HG02642 (cell line): ENCODE measurements around the gene CACNG3.
"Not testable (repeated sequence)": the region's sequence is repeated elsewhere in the genome, so short reads cannot be mapped to it uniquely, and the experiment has no call there.

Experiments
- ATAC-seq: cut with Tn5 transposase; IDR thresholded peaks from one replicate; pipeline ENCODE4 v1.9.1; 2021; ENCODE audit warnings: mild to moderate bottlenecking; ENCODE audit not compliant: unreplicated experiment, poor library complexity

Gene CACNG3

GRCh38 chr16:24255456-24256371, at the start of gene CACNG3:
Gene CACNG3 (plus strand): TSS chr16:24256335. CDS start chr16:24256755, 420 bp downstream.
- no peak for ATAC-seq

DNA sequence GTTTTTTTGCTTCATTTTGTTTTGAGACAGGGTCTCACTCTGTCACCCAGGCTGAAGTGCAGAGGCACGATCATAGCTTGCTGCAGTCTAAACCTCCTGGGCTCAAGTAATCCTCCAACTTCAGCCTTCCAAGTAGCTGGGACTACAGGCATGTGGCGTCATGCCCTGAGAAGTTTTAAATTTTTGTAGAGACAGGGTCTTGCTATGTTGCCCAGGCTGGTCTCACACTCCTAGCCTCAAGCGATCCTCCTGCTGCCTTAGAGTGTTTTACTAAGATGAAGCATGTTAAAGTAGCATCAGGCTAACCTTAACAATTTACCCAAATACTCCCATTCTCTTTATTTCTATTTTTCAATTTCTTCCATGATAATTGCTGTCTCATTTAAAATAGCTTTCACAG, 49.2 kb upstream of the CACNG3 start:
- ATAC-seq = no peak

GRCh38 chr16:24208710-24209109, 47.4 kb upstream of the CACNG3 start:
- no peak for ATAC-seq

GRCh38 chr16:24214992-24215391, 41.1 kb upstream of the CACNG3 start:
- ATAC-seq = no peak

DNA sequence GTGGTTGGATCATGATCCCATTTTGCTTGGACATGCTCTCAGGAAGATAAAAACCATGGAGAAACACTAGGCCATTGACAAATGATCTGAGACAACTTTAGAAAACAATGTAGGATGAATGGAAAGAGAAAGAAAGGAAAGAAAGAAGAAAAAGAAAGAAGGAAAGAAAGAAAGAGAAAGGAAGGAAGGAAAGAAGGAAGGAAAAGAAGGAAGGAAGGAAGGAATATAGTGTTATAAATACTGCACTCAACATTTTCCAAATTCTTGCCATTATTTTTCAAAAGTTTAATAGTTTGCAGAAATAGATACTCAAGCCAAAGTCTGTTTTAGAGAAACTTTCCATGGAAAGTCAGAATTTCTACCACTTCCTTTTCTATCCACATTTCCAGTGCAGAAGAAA, 39.2 kb upstream of the CACNG3 start:
- no peak for ATAC-seq

GRCh38 chr16:24217461-24217860, 38.7 kb upstream of the CACNG3 start:
- ATAC-seq = no peak

- no peak for ATAC-seq
These were observed 37.8 kb upstream of the CACNG3 start for GRCh38 chr16:24218299-24218698.

DNA sequence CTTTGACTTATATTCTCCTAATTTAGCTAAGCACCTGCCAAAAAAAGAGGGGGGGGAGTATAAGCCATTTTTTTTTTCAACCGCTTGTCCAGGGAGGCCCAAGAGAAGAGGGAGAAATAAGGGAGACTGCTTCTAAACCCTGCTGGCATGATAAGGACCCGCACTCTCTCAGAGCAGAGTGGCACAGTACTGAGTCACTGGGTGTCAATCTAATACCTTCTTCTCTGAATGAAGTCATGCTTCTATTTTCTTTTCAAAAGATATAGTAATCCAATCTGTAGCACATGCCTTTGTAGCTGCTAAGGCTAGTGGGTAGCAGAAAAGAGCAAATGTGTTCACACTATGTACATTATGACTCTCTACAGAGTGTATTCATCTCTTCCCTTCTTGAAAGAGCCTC, 34.9 kb upstream of the CACNG3 start:
- no peak for ATAC-seq

DNA sequence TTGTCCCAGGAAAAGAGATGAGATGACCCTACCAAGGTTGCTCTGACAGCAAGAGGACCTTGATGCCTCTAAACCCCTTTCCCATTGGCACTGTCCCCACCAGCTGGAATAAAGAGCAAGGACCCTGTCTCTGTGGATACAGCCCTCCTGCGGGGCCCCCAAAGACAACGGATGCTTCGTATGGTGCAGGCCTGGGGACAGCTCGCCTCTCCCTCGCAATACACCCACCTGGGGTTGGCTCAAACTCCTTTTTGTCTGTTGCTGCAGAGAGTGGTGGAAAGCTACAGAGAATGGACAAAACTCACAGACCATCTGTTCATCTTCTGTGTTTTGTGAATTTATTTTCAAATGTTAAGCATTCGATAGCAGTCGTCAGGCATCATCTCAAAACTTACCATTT, 27.6 kb upstream of the CACNG3 start:
- no peak for ATAC-seq

DNA sequence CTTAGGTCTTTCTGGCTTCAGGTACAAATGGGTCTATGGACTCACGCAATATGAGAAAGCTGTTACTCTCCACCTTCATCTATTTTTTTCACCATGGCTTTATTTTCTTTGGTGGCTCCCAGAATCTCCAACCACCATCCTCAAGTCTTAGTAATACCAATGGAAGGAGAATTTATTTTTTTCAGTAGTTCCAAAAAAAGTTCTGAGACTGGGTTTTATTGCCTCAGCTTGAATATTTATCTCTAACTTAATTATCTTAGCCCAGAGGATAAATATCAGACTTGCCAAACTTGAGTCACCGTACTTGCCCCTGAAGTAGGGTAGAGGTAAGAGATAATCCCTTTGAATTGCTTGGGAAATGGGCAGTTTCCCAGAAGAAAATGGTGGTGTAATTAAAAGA, 23.2 kb upstream of the CACNG3 start:
- ATAC-seq = no peak

GRCh38 chr16:24234737-24235136, 21.4 kb upstream of the CACNG3 start:
- no peak for ATAC-seq

GRCh38 chr16:24235806-24236205, 20.3 kb upstream of the CACNG3 start:
- no peak for ATAC-seq

GRCh38 chr16:24238846-24239245, 17.3 kb upstream of the CACNG3 start:
- ATAC-seq = not testable (repeated sequence)

GRCh38 chr16:24246911-24247607, 9.1 kb upstream of the CACNG3 start:
- no peak for ATAC-seq

GRCh38 chr16:24253192-24253591, 2.9 kb upstream of the CACNG3 start:
- ATAC-seq = no peak

DNA sequence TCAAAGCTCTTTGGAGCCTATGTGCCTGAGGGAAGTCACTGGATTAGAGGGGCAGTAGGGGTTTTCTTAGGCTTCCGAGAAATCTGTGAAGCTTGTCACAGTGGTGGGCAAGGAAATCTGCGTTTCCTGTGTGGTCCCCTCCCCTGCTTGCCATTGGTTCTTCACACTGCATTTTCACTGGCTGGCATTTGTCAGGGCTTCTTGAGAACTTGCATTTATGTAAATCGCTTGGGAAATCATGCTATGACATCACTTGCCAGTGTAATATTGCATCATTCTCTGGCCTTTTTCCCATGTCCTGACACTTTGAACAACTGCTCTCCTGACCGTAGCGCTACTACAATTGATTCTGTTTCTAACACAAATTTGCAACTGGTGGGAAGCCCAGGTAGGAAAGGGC, 1.8 kb downstream of the CACNG3 start:
- ATAC-seq = no peak

GRCh38 chr16:24258791-24259190, 2.7 kb downstream of the CACNG3 start:
- no peak for ATAC-seq

DNA sequence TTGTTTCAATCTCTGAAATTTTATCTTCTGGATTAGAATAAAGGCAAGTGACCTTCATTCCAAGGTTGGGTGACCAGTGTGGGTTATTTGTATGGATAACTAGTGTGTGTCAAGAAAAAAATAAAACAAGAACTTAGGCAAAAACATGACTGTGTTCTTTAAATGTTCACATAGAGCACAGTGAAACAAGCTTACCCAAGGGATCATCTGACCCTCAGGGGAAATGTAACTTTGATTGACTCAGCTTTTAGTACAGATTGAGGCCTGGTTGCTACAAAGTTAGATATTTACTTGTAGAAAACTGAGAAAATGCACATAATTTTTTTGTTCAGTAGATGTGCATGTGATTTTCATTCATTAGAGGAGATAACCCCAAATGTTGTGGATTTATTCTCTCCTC, 6.7 kb downstream of the CACNG3 start:
- no peak for ATAC-seq

GRCh38 chr16:24270721-24271442, 14.7 kb downstream of the CACNG3 start:
- ATAC-seq = no peak

- no peak for ATAC-seq
These were observed 16.2 kb downstream of the CACNG3 start for GRCh38 chr16:24272379-24272778.
